ENCODE results near the gene SULT4A1.
A peak's percentile ranks its signal among the peaks of the same experiment; 100 is the strongest.

The SULT4A1 gene

GRCh38 chr22:43854121-43854785, 8.1 kb downstream of the SULT4A1 start:
- TF ChIP-seq CTCF (IDR thresholded peaks at IDR 0.05; ENCODE audit: poor library complexity, severe bottlenecking) = no peak
- H3K36me3 ChIP-seq (ENCODE audit: low read depth) = no peaks in the 10 kb centered on the region
- DNase-seq (ENCODE audit: low spot score) = no peak
- H3K27ac ChIP-seq (ENCODE audit: poor library complexity, severe bottlenecking) = no peak overlapping the region
- H3K4me1 ChIP-seq (ENCODE audit: insufficient read depth, poor library complexity, severe bottlenecking) = no peaks in the 10 kb centered on the region
- ATAC-seq (ENCODE audit: low read depth) = no peak
- H3K27me3 ChIP-seq (ENCODE audit: insufficient read depth, poor library complexity, severe bottlenecking) = no peaks in the 10 kb centered on the region
- no peak overlapping the region for H3K4me3 ChIP-seq (ENCODE audit: severe bottlenecking)
- H3K9me3 ChIP-seq (ENCODE audit: severe bottlenecking) = no peaks in the 10 kb centered on the region

- H3K4me1 ChIP-seq (ENCODE audit: insufficient read depth, poor library complexity, severe bottlenecking) = no peaks in the 10 kb centered on the region
- peak; percentile 45; the same call in 1 of the 3 replicates for ATAC-seq (ENCODE audit: low read depth)
- no peak for DNase-seq (ENCODE audit: low spot score)
- no peaks in the 10 kb centered on the region for H3K9me3 ChIP-seq (ENCODE audit: severe bottlenecking)
- no peaks in the 10 kb centered on the region for H3K27me3 ChIP-seq (ENCODE audit: insufficient read depth, poor library complexity, severe bottlenecking)
- TF ChIP-seq CTCF (IDR thresholded peaks at IDR 0.05; ENCODE audit: poor library complexity, severe bottlenecking) = no peak
- H3K27ac ChIP-seq (ENCODE audit: poor library complexity, severe bottlenecking) = no peak overlapping the region
- no peaks in the 10 kb centered on the region for H3K36me3 ChIP-seq (ENCODE audit: low read depth)
- no peak overlapping the region for H3K4me3 ChIP-seq (ENCODE audit: severe bottlenecking)
Measured at GRCh38 chr22:43853328-43853931, 8.9 kb downstream of the SULT4A1 start.

- H3K9me3 ChIP-seq (ENCODE audit: severe bottlenecking) = no peaks in the 10 kb centered on the region
- TF ChIP-seq CTCF (IDR thresholded peaks at IDR 0.05; ENCODE audit: poor library complexity, severe bottlenecking) = no peak
- H3K4me1 ChIP-seq (ENCODE audit: insufficient read depth, poor library complexity, severe bottlenecking) = no peaks in the 10 kb centered on the region
- ATAC-seq (ENCODE audit: low read depth) (no peak), DNase-seq (ENCODE audit: low spot score) (no peak)
- no peak overlapping the region for H3K27ac ChIP-seq (ENCODE audit: poor library complexity, severe bottlenecking)
- no peaks in the 10 kb centered on the region for H3K27me3 ChIP-seq (ENCODE audit: insufficient read depth, poor library complexity, severe bottlenecking)
- H3K4me3 ChIP-seq (ENCODE audit: severe bottlenecking) = no peak overlapping the region
- no peaks in the 10 kb centered on the region for H3K36me3 ChIP-seq (ENCODE audit: low read depth)
Measured at GRCh38 chr22:43852573-43853327, 9.6 kb downstream of the SULT4A1 start.

- DNase-seq (ENCODE audit: low spot score) (no peak), ATAC-seq (ENCODE audit: low read depth) (no peak)
- H3K27ac ChIP-seq (ENCODE audit: poor library complexity, severe bottlenecking) = no peak overlapping the region
- H3K4me1 ChIP-seq (ENCODE audit: insufficient read depth, poor library complexity, severe bottlenecking) = no peaks in the 10 kb centered on the region
- H3K9me3 ChIP-seq (ENCODE audit: severe bottlenecking) = no peaks in the 10 kb centered on the region
- H3K27me3 ChIP-seq (ENCODE audit: insufficient read depth, poor library complexity, severe bottlenecking) = no peaks in the 10 kb centered on the region
- H3K36me3 ChIP-seq (ENCODE audit: low read depth) = no peaks in the 10 kb centered on the region
- no peak for TF ChIP-seq CTCF (IDR thresholded peaks at IDR 0.05; ENCODE audit: poor library complexity, severe bottlenecking)
- H3K4me3 ChIP-seq (ENCODE audit: severe bottlenecking) = no peak overlapping the region
Measured at GRCh38 chr22:43851979-43852307, 10.4 kb downstream of the SULT4A1 start.

All from RWPE2 (cell line).